HepG2 (cell line): ENCODE measurements around the gene TMEM187. TPM values are rescaled to one million over a fixed set of nuclear protein-coding genes. Genes with fewer than 3 reads are reported as not detected.

Experiments
- AHDC1 ChIP-seq: sonication (generic); formaldehyde crosslinking; IDR thresholded peaks from 2 replicates; pipeline ENCODE4 v1.5.1; 2020; ENCODE audit warnings: mild to moderate bottlenecking, missing genetic modification reagents, borderline replicate concordance
- BHLHE40 ChIP-seq: IDR thresholded peaks from 2 replicates; pipeline ENCODE4 v1.6.1; 2011; ENCODE audit warnings: low read length, improper control_type of control experiment
- GATAD2A ChIP-seq: IDR thresholded peaks from 2 replicates; pipeline ENCODE4 v1.6.1; 2016
- HIVEP1 ChIP-seq: sonication (generic); formaldehyde crosslinking; IDR thresholded peaks from 2 replicates; pipeline ENCODE4 v1.4.0; 2020; ENCODE audit warnings: mild to moderate bottlenecking, missing genetic modification reagents
- ISX ChIP-seq: sonication (generic); formaldehyde crosslinking; conservative IDR thresholded peaks from 2 replicates; pipeline ENCODE4 v1.5.0; 2020; ENCODE audit warnings: missing genetic modification reagents
- KDM6A ChIP-seq: IDR thresholded peaks from 2 replicates; pipeline ENCODE4 v1.6.1; 2016; ENCODE audit warnings: low read depth
- KLF6 ChIP-seq: IDR thresholded peaks from 2 replicates; pipeline ENCODE4 v1.8.0; 2016; ENCODE audit warnings: missing biosample characterization, missing genetic modification reagents
- NR1H2 ChIP-seq: sonication (generic); formaldehyde crosslinking; IDR thresholded peaks from 2 replicates; pipeline ENCODE4 v1.8.1; 2022; ENCODE audit warnings: low read depth, missing genetic modification reagents, borderline replicate concordance
- NR2F1 ChIP-seq, 2 experiments: fragments of 450-650 bp in 1 of 2; formaldehyde crosslinking in 1 of 2; IDR thresholded peaks; 2 replicates each; pipeline versions ENCODE4 v1.5.0 to v1.6.1; 2016 to 2020; ENCODE audit warnings: mild to moderate bottlenecking in 1 of 2, missing compliant biosample characterization in 1 of 2, missing genetic modification reagents in 1 of 2, moderate library complexity in 1 of 2
- SUZ12 ChIP-seq: fragments of 150-350 bp; IDR thresholded peaks from 2 replicates; pipeline ENCODE4 v1.6.1; 2014; ENCODE audit warnings: low read depth, low read length
- XBP1 ChIP-seq: sonication (generic); formaldehyde crosslinking; IDR thresholded peaks from 2 replicates; pipeline ENCODE4 v1.5.0; 2020; ENCODE audit warnings: missing genetic modification reagents
- XRCC5 ChIP-seq: fragments of 200-400 bp; formaldehyde crosslinking; optimal IDR thresholded peaks from 2 replicates; pipeline ENCODE3; 2017; ENCODE audit warnings: mild to moderate bottlenecking, low read length
- ZBTB21 ChIP-seq: sonication (generic); formaldehyde crosslinking; IDR thresholded peaks from 2 replicates; pipeline ENCODE4 v1.4.0; 2020; ENCODE audit warnings: missing genetic modification reagents
- ZFP41 ChIP-seq: sonication (generic); formaldehyde crosslinking; IDR thresholded peaks from 2 replicates; pipeline ENCODE4 v1.4.0; 2020; ENCODE audit warnings: mild to moderate bottlenecking, missing genetic modification reagents, borderline replicate concordance
- ZNF136 ChIP-seq: sonication (generic); formaldehyde crosslinking; IDR thresholded peaks from 2 replicates; pipeline ENCODE4 v1.8.1; 2022; ENCODE audit warnings: low read depth, mild to moderate bottlenecking, moderate library complexity, missing genetic modification reagents
- ZNF24 ChIP-seq: fragments of 450-650 bp; IDR thresholded peaks from 2 replicates; pipeline ENCODE4 v1.6.1; 2017; ENCODE audit warnings: antibody characterized with exemption, mild to moderate bottlenecking
- ZNF367 ChIP-seq: sonication (generic); formaldehyde crosslinking; IDR thresholded peaks from 2 replicates; pipeline ENCODE4 v1.4.0; 2020; ENCODE audit warnings: missing genetic modification reagents, borderline replicate concordance
- ZNF432 ChIP-seq: sonication (generic); formaldehyde crosslinking; IDR thresholded peaks from 2 replicates; pipeline ENCODE4 v1.5.0; 2020; ENCODE audit warnings: missing genetic modification reagents, mild to moderate bottlenecking, borderline replicate concordance
- ZNF547 ChIP-seq: sonication (generic); formaldehyde crosslinking; IDR thresholded peaks from 2 replicates; pipeline ENCODE4 v1.5.1; 2020; ENCODE audit warnings: mild to moderate bottlenecking, missing genetic modification reagents
- ZNF570 ChIP-seq: sonication (generic); formaldehyde crosslinking; IDR thresholded peaks from 2 replicates; pipeline ENCODE4 v1.4.0; 2020; ENCODE audit warnings: mild to moderate bottlenecking, missing genetic modification reagents, borderline replicate concordance
- ZNF891 ChIP-seq: sonication (generic); formaldehyde crosslinking; IDR thresholded peaks from 2 replicates; pipeline ENCODE4 v1.5.0; 2020; ENCODE audit warnings: mild to moderate bottlenecking, missing genetic modification reagents
- polyA plus RNA-seq, 8 experiments: library from polyadenylated mRNA; depleted of rRNA in 3 of 8; stranded (reverse) in 7 of 8; unstranded in 1 of 8; fragments of >200 nt; fragmentation: Illumina TruSeq in 4 of 8; extraction: Trizol in 4 of 8; gene quantifications; 2 replicates each; pipeline versions ENCODE4 v1.2.1 to v1.2.3, GENCODE V29; 2011 to 2016; ENCODE audit warnings: low read depth in 4 of 8, missing spikeins in 1 of 8, mixed read lengths in 1 of 8; ENCODE audit not compliant: insufficient read depth in 1 of 8
- total RNA-seq, 5 experiments: library from RNA; depleted of rRNA; stranded (reverse); fragments of >200 nt; fragmentation: Illumina TruSeq; extraction: Trizol; gene quantifications; 2 replicates each; pipeline ENCODE4 v1.2.3, GENCODE V29; 2016; ENCODE audit warnings: low read depth in 1 of 5
- TF ChIP-seq, protein P1 (sequence below): sonication (generic); formaldehyde crosslinking; IDR thresholded peaks from 2 replicates; pipeline ENCODE4 v1.5.0; 2020; ENCODE audit warnings: missing genetic modification reagents, mild to moderate bottlenecking, borderline replicate concordance
- TF ChIP-seq, protein P2 (sequence below): sonication (generic); formaldehyde crosslinking; IDR thresholded peaks from 2 replicates; pipeline ENCODE4 v1.8.1; 2023; ENCODE audit warnings: mild to moderate bottlenecking, missing genetic modification reagents

TMEM187 gene
- total and polyA plus RNA-seq, 2 of the 13 experiments (the other 11 are each of a cell fraction or from before 2014, with no cell fraction given): 2.2 to 6.2 TPM

GRCh38 chrX:153926858-153927671, 45.5 kb upstream of the TMEM187 start (continued):
- no peak for TF ChIP-seq KDM6A (CRISPR knock-in tag)
- TF ChIP-seq NR2F1 (CRISPR knock-in tag; IDR thresholded peaks at IDR 0.05): peak in 1 of 2 experiments; percentile 46; a peak in 3 of 4 replicates
- TF ChIP-seq ZNF547: no peak
- no peak for TF ChIP-seq ZNF367 (CRISPR knock-in tag)
- TF ChIP-seq BHLHE40: no peak; the same call in 1 of the 2 replicates
- TF ChIP-seq ZNF891 (CRISPR knock-in tag): no peak
- no peak for TF ChIP-seq AHDC1 (CRISPR knock-in tag)
- TF ChIP-seq SUZ12: no peak
- TF ChIP-seq ZBTB21 (CRISPR knock-in tag): no peak
- TF ChIP-seq NR1H2 (CRISPR knock-in tag): no peak
- TF ChIP-seq, protein P1, sequence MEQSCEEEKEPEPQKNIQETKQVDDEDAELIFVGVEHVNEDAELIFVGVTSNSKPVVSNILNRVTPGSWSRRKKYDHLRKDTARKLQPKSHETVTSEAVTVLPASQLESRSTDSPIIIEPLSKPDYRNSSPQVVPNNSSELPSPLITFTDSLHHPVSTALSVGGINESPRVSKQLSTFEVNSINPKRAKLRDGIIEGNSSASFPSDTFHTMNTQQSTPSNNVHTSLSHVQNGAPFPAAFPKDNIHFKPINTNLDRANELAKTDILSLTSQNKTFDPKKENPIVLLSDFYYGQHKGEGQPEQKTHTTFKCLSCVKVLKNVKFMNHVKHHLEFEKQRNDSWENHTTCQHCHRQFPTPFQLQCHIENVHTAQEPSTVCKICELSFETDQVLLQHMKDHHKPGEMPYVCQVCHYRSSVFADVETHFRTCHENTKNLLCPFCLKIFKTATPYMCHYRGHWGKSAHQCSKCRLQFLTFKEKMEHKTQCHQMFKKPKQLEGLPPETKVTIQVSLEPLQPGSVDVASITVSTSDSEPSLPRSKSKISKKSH (CRISPR knock-in tag): no peak
- TF ChIP-seq ISX (CRISPR knock-in tag): no peak
- TF ChIP-seq ZFP41 (CRISPR knock-in tag): no peak
- no peak for TF ChIP-seq HIVEP1
- no peak for TF ChIP-seq XRCC5
- TF ChIP-seq ZNF570 (CRISPR knock-in tag): no peak
- no peak for TF ChIP-seq ZNF136 (CRISPR knock-in tag)
- 0 out of 2 replicates have a peak, but pooled peaks have one; percentile 30 for TF ChIP-seq GATAD2A (CRISPR knock-in tag)
- no peak for TF ChIP-seq ZNF24
- TF ChIP-seq KLF6: no peak
- no peak for TF ChIP-seq ZNF432 (CRISPR knock-in tag)
- no peak for TF ChIP-seq XBP1
- TF ChIP-seq, protein P2, sequence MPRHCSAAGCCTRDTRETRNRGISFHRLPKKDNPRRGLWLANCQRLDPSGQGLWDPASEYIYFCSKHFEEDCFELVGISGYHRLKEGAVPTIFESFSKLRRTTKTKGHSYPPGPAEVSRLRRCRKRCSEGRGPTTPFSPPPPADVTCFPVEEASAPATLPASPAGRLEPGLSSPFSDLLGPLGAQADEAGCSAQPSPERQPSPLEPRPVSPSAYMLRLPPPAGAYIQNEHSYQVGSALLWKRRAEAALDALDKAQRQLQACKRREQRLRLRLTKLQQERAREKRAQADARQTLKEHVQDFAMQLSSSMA: no peak
